OCI-LY3 (cell line): ENCODE data around the gene C10orf53.

Experiments used
- H2AFZ ChIP-seq: fragments of 200-600, 300-600 bp; shearing (Covaris generic); 2 replicates; pipeline ENCODE4 v1.6.0; 2014; ENCODE audit warnings: antibody characterized with exemption, low read depth, low read length
- H3K27ac ChIP-seq: fragments of 200-600, 300-600 bp; sonication (generic); 2 replicates; pipeline ENCODE4 v1.5.1; 2014; ENCODE audit warnings: mild to moderate bottlenecking, low read length, moderate library complexity, mixed read lengths
- H3K27me3 ChIP-seq: fragments of 200-600, 300-600 bp; sonication (generic); 2 replicates; pipeline ENCODE4 v1.6.1; 2014; ENCODE audit warnings: low read depth, low read length, mixed read lengths
- H3K36me3 ChIP-seq: fragments of 200-600, 300-600 bp; sonication (generic); replicated peaks from 2 replicates; pipeline ENCODE3; 2014; ENCODE audit warnings: low read depth, low read length, mixed read lengths
- H3K4me1 ChIP-seq: fragments of 300-600, 200-600 bp; sonication (generic); 2 replicates; pipeline ENCODE4 v1.6.1; 2014; ENCODE audit warnings: low read length, mixed read lengths
- H3K4me2 ChIP-seq: fragments of 200-600, 300-600 bp; sonication (generic); 2 replicates; pipeline ENCODE4 v1.6.1; 2014; ENCODE audit warnings: low read length, mixed read lengths
- H3K4me3 ChIP-seq: fragments of 300-600, 200-600 bp; sonication (generic); 2 replicates; pipeline ENCODE4 v1.5.1; 2014; ENCODE audit warnings: antibody characterized with exemption, mild to moderate bottlenecking, low read length, moderate library complexity
- H3K79me2 ChIP-seq: fragments of 300-600, 200-600 bp; shearing (Covaris generic); 2 replicates; pipeline ENCODE4 v1.6.1; 2014; ENCODE audit warnings: mild to moderate bottlenecking, low read length, mixed read lengths
- H3K9ac ChIP-seq: fragments of 300-600, 200-600 bp; shearing (Covaris generic); 2 replicates; pipeline ENCODE4 v1.6.0; 2014; ENCODE audit warnings: mild to moderate bottlenecking, low read length, moderate library complexity
- H3K9me3 ChIP-seq: fragments of 200-600, 300-600 bp; shearing (Covaris generic); 2 replicates; pipeline ENCODE4 v1.6.1; 2014; ENCODE audit warnings: low read length, mixed read lengths; ENCODE audit not compliant: insufficient read depth
- H4K20me1 ChIP-seq: fragments of 200-600, 300-600 bp; sonication (generic); 2 replicates; pipeline ENCODE4 v1.6.1; 2016; ENCODE audit warnings: low read length, mixed read lengths; ENCODE audit not compliant: insufficient read depth
- CTCF ChIP-seq: fragments of 200-600, 300-600 bp; sonication (generic); IDR thresholded peaks from 2 replicates; pipeline ENCODE4 v1.5.1; 2014; ENCODE audit warnings: antibody characterized with exemption, low read length, low read depth
- EZH2phosphoT487 ChIP-seq: fragments of 200-600 bp; shearing (Covaris generic); IDR thresholded peaks from 2 replicates; pipeline ENCODE4 v1.6.1; 2018; ENCODE audit warnings: antibody characterized with exemption, mixed run types, low read depth

Gene C10orf53

GRCh38 chr10:49655099-49655498 is 24.4 kb upstream of the C10orf53 start:
- no peaks in the 10 kb centered on the region for H3K36me3 ChIP-seq

GRCh38 chr10:49656845-49657493 is 22.5 kb upstream of the C10orf53 start:
- TF ChIP-seq CTCF: no peak
- no peak for TF ChIP-seq EZH2phosphoT487
- Histone ChIP-seq H3K36me3 (no peaks in the 10 kb centered on the region), H3K9ac (no peak overlapping the region), H4K20me1 (no peaks in the 10 kb centered on the region), H3K79me2 (no peaks in the 10 kb centered on the region), H3K27me3 (no peaks in the 10 kb centered on the region), H3K4me1 (no peaks in the 10 kb centered on the region), H3K27ac (no peak overlapping the region), H2AFZ (no peak overlapping the region), H3K4me2 (no peak overlapping the region), H3K4me3 (no peak overlapping the region), H3K9me3 (no peaks in the 10 kb centered on the region)

More at GRCh38 chr10:49655099-49655498, 24.4 kb upstream of the C10orf53 start:
- Histone ChIP-seq H3K4me3 (no peak overlapping the region), H3K27me3 (no peaks in the 10 kb centered on the region), H3K9ac (no peak overlapping the region), H4K20me1 (no peaks in the 10 kb centered on the region), H3K4me2 (no peak overlapping the region), H2AFZ (no peak overlapping the region), H3K79me2 (no peaks in the 10 kb centered on the region), H3K27ac (no peak overlapping the region), H3K4me1 (no peaks in the 10 kb centered on the region), H3K9me3 (no peaks in the 10 kb centered on the region)
- TF ChIP-seq CTCF (no peak), EZH2phosphoT487 (no peak)

- TF ChIP-seq CTCF: no peak
- no peak for TF ChIP-seq EZH2phosphoT487
- Histone ChIP-seq H4K20me1 (no peaks in the 10 kb centered on the region), H3K4me1 (no peaks in the 10 kb centered on the region), H3K27ac (no peak overlapping the region), H3K9me3 (no peaks in the 10 kb centered on the region), H3K4me2 (no peak overlapping the region), H3K9ac (no peak overlapping the region), H3K36me3 (no peaks in the 10 kb centered on the region), H3K4me3 (no peak overlapping the region), H2AFZ (no peak overlapping the region), H3K27me3 (no peaks in the 10 kb centered on the region), H3K79me2 (no peaks in the 10 kb centered on the region)
These were observed 21.8 kb upstream of the C10orf53 start for GRCh38 chr10:49657606-49658005.

- H3K36me3 ChIP-seq: no peaks in the 10 kb centered on the region
- H3K4me2 ChIP-seq: no peak overlapping the region
- no peak overlapping the region for H2AFZ ChIP-seq
- no peaks in the 10 kb centered on the region for H3K9me3 ChIP-seq
- no peaks in the 10 kb centered on the region for H3K4me1 ChIP-seq
- H3K4me3 ChIP-seq: no peak overlapping the region
- H3K27me3 ChIP-seq: no peaks in the 10 kb centered on the region
- no peak overlapping the region for H3K9ac ChIP-seq
- no peak for TF ChIP-seq EZH2phosphoT487
- no peak for TF ChIP-seq CTCF
- H3K79me2 ChIP-seq: no peaks in the 10 kb centered on the region
- H3K27ac ChIP-seq: no peak overlapping the region
- H4K20me1 ChIP-seq: no peaks in the 10 kb centered on the region
These were observed 18.2 kb upstream of the C10orf53 start for GRCh38 chr10:49661140-49661856.
